H1 (cell line): Measurements from ENCODE around the gene PCNX1. TPM values are rescaled to one million over a fixed set of nuclear protein-coding genes. Genes with fewer than 3 reads are reported as not detected.

Experiments
- CTCF ChIA-PET: fragments of 300-600 bp; sonication (Branson Sonifier 250); formaldehyde crosslinking; loops from one replicate; lab custom pipeline; 2021; ENCODE audit not compliant: partially characterized antibody; lab: Charles Lee
- POLR2A ChIA-PET: fragments of 300-600 bp; sonication (Branson Sonifier 250); formaldehyde crosslinking; loops from one replicate; lab custom pipeline; 2021; ENCODE audit warnings: inconsistent platforms; ENCODE audit not compliant: partially characterized antibody; lab: Charles Lee
- DNase-seq, 2 experiments: peaks; one replicate each; pipeline versions ENCODE4 v3.0.0 to v3.0.0-alpha.2; 2010 to 2022; ENCODE audit warnings: low spot score in 2 of 2, low read depth in 1 of 2, mixed read lengths in 1 of 2
- FAIRE-seq: peaks from 2 replicates; lab custom pipeline; 2011; peaks lifted over from hg19 to GRCh38; lab: Jason Lieb, UNC
- H2AFZ ChIP-seq: 2 replicates; pipeline ENCODE4 v1.8.1; 2012; ENCODE audit warnings: low read length, inconsistent platforms
- H2AK5ac ChIP-seq: 2 replicates; pipeline ENCODE4 v1.6.1; 2013; ENCODE audit warnings: low read depth, low read length
- H2BK120ac ChIP-seq: replicated peaks from 2 replicates; pipeline ENCODE3; 2013; ENCODE audit warnings: low read depth, low read length, inconsistent platforms
- H2BK12ac ChIP-seq: 2 replicates; pipeline ENCODE4 v1.6.1; 2013; ENCODE audit warnings: low read depth, low read length
- H2BK15ac ChIP-seq: 2 replicates; pipeline ENCODE4 v1.6.1; 2013; ENCODE audit warnings: low read length
- H2BK20ac ChIP-seq: 2 replicates; pipeline ENCODE4 v1.6.1; 2013; ENCODE audit warnings: low read length
- H2BK5ac ChIP-seq: 2 replicates; pipeline ENCODE4 v1.6.1; 2013; ENCODE audit warnings: low read depth, low read length
- H3K14ac ChIP-seq: 2 replicates; pipeline ENCODE4 v1.6.1; 2013; ENCODE audit warnings: inconsistent platforms; ENCODE audit not compliant: insufficient read length
- H3K18ac ChIP-seq: 2 replicates; pipeline ENCODE4 v1.6.1; 2013; ENCODE audit warnings: low read length; ENCODE audit errors: extremely low read depth
- H3K23ac ChIP-seq: 2 replicates; pipeline ENCODE4 v1.6.1; 2013; ENCODE audit warnings: inconsistent platforms; ENCODE audit not compliant: insufficient read length
- H3K23me2 ChIP-seq: 2 replicates; pipeline ENCODE4 v1.6.1; 2013; ENCODE audit warnings: low read depth, low read length
- H3K27ac ChIP-seq: 2 replicates; pipeline ENCODE4 v1.6.1; 2011; ENCODE audit warnings: low read depth, low read length, inconsistent platforms
- H3K27me3 ChIP-seq, 4 experiments: replicated peaks in 1 of 4; 1 replicate in 1 of 4; 2 replicates in 3 of 4; pipeline versions ENCODE4 v1.6.1 to v1.8.1; 2011 to 2013; ENCODE audit warnings: low read length in 3 of 4, mild to moderate bottlenecking in 3 of 4, inconsistent platforms in 2 of 4, mixed read lengths in 2 of 4, moderate library complexity in 1 of 4; ENCODE audit not compliant: control insufficient read depth in 3 of 4, insufficient read depth in 3 of 4; ENCODE audit errors: extremely low read depth in 1 of 4
- H3K36me3 ChIP-seq, 4 experiments: 2 replicates each; pipeline versions ENCODE4 v1.6.1 to v1.8.1; 2011 to 2013; ENCODE audit warnings: mild to moderate bottlenecking in 4 of 4, low read length in 3 of 4, moderate library complexity in 2 of 4, control low read depth in 1 of 4, inconsistent platforms in 1 of 4; ENCODE audit not compliant: insufficient read depth in 4 of 4, control insufficient read depth in 2 of 4
- H3K4ac ChIP-seq: replicated peaks from 2 replicates; pipeline ENCODE3; 2013; ENCODE audit warnings: low read length, low read depth, mixed read lengths, inconsistent platforms; ENCODE audit not compliant: insufficient read length
- H3K4me1 ChIP-seq, 4 experiments: replicated peaks in 1 of 4; 1 replicate in 1 of 4; 2 replicates in 3 of 4; pipeline versions ENCODE4 v1.6.1 to v1.8.1; 2011 to 2013; ENCODE audit warnings: low read length in 3 of 4, inconsistent platforms in 2 of 4, mixed read lengths in 1 of 4; ENCODE audit not compliant: insufficient read depth in 4 of 4, control insufficient read depth in 3 of 4
- H3K4me2 ChIP-seq, 2 experiments: 2 replicates each; pipeline versions ENCODE4 v1.6.1 to v1.8.1; 2011 to 2013; ENCODE audit warnings: low read depth in 2 of 2, low read length in 2 of 2, control low read depth in 1 of 2, inconsistent platforms in 1 of 2, mild to moderate bottlenecking in 1 of 2; ENCODE audit not compliant: insufficient read depth in 1 of 2
- H3K4me3 ChIP-seq, 4 experiments: fragments of 200-600, 300-600 bp in 1 of 4; sonication (generic), shearing (Covaris generic), sonication (Bioruptor Twin) in 1 of 4; 2 replicates each; pipeline versions ENCODE4 v1.5.1 to v1.8.1; 2011 to 2016; ENCODE audit warnings: low read length in 4 of 4, low read depth in 3 of 4, control low read depth in 2 of 4, inconsistent platforms in 2 of 4, mild to moderate bottlenecking in 2 of 4, mixed read lengths in 1 of 4, moderate library complexity in 1 of 4; ENCODE audit not compliant: insufficient read depth in 2 of 4; ENCODE audit errors: extremely low read depth in 1 of 4
- H3K56ac ChIP-seq: replicated peaks from 2 replicates; pipeline ENCODE3; 2013; ENCODE audit warnings: low read depth, mild to moderate bottlenecking, mixed read lengths, low read length, inconsistent platforms; ENCODE audit not compliant: insufficient read length
- H3K79me1 ChIP-seq: 2 replicates; pipeline ENCODE4 v1.6.1; 2013; ENCODE audit warnings: low read depth, low read length, control low read depth
- H3K79me2 ChIP-seq, 2 experiments: 2 replicates each; pipeline versions ENCODE4 v1.6.1 to v1.8.1; 2012 to 2013; ENCODE audit warnings: low read length in 2 of 2, mild to moderate bottlenecking in 2 of 2, inconsistent platforms in 1 of 2; ENCODE audit not compliant: insufficient read depth in 2 of 2, control insufficient read depth in 1 of 2
- H3K9ac ChIP-seq, 4 experiments: replicated peaks in 1 of 4; 1 replicate in 1 of 4; 2 replicates in 3 of 4; pipeline versions ENCODE4 v1.6.1 to v1.8.1; 2011 to 2013; ENCODE audit warnings: low read depth in 3 of 4, low read length in 3 of 4, control low read depth in 2 of 4, mild to moderate bottlenecking in 2 of 4, moderate library complexity in 2 of 4, inconsistent platforms in 1 of 4; ENCODE audit errors: extremely low read depth in 1 of 4
- H3K9me3 ChIP-seq, 2 experiments: 2 replicates each; pipeline versions ENCODE4 v1.6.1 to v1.8.1; 2012 to 2013; ENCODE audit warnings: mild to moderate bottlenecking in 2 of 2, moderate library complexity in 2 of 2, control low read depth in 1 of 2, inconsistent platforms in 1 of 2, low read depth in 1 of 2, low read length in 1 of 2, mixed read lengths in 1 of 2; ENCODE audit not compliant: insufficient read depth in 2 of 2
- H4K20me1 ChIP-seq, 2 experiments: replicated peaks in 1 of 2; 2 replicates each; pipeline versions ENCODE3 to v1.8.1; 2011 to 2013; ENCODE audit warnings: inconsistent platforms in 2 of 2, low read length in 2 of 2, mild to moderate bottlenecking in 1 of 2; ENCODE audit not compliant: insufficient read depth in 2 of 2, control insufficient read depth in 1 of 2
- H4K5ac ChIP-seq: 2 replicates; pipeline ENCODE4 v1.6.1; 2013; ENCODE audit warnings: low read length, low read depth, mixed read lengths, inconsistent platforms; ENCODE audit not compliant: insufficient read length
- H4K8ac ChIP-seq: 2 replicates; pipeline ENCODE4 v1.8.0; 2013; ENCODE audit warnings: mild to moderate bottlenecking, moderate library complexity, low read length, inconsistent platforms; ENCODE audit not compliant: insufficient read depth; ENCODE audit errors: extremely low read depth
- H4K91ac ChIP-seq: replicated peaks from 2 replicates; pipeline ENCODE3; 2013; ENCODE audit warnings: low read length, mixed read lengths, inconsistent platforms; ENCODE audit not compliant: insufficient read length
- EP300 ChIP-seq, 2 experiments: IDR thresholded peaks; 1 replicate in 1 of 2; 2 replicates in 1 of 2; pipeline ENCODE4 v1.6.1; 2011 to 2012; ENCODE audit warnings: low read depth in 2 of 2, low read length in 2 of 2, mild to moderate bottlenecking in 2 of 2, borderline replicate concordance in 1 of 2, inconsistent platforms in 1 of 2, moderate library complexity in 1 of 2
- JUN ChIP-seq: IDR thresholded peaks from 2 replicates; pipeline ENCODE4 v1.6.1; 2011; ENCODE audit warnings: low read depth, mild to moderate bottlenecking, improper control_type of control experiment, low read length
- RAD21 ChIP-seq, 2 experiments: IDR thresholded peaks in 1 of 2; conservative IDR thresholded peaks in 1 of 2; 2 replicates each; pipeline ENCODE4 v1.6.1; 2011; ENCODE audit warnings: low read depth in 2 of 2, low read length in 2 of 2, improper control_type of control experiment in 1 of 2, inconsistent platforms in 1 of 2, mild to moderate bottlenecking in 1 of 2, moderate library complexity in 1 of 2
- TBP ChIP-seq: IDR thresholded peaks from 2 replicates; pipeline ENCODE4 v1.6.1; 2011; ENCODE audit warnings: low read depth, low read length, improper control_type of control experiment
- WGBS, 2 experiments: shearing (Covaris generic) in 1 of 2; methylation state at CpG; one replicate each; pipeline versions ENCODE4 v1.1.6 to v1.1.7; 2013 to 2015; ENCODE audit warnings: low lambda C conversion rate in 2 of 2, mixed read lengths in 2 of 2, inconsistent platforms in 1 of 2, low coverage in 1 of 2, missing lambda C conversion rate in 1 of 2; ENCODE audit not compliant: insufficient replicate concordance in 2 of 2, insufficient coverage in 1 of 2, insufficient read length in 1 of 2; ENCODE audit errors: extremely low coverage in 1 of 2, missing lambda C conversion rate in 1 of 2; 5-methylcytosine and 5-hydroxymethylcytosine counted together
- polyA plus RNA-seq, 7 experiments: library from polyadenylated mRNA; depleted of rRNA in 3 of 7; stranded (reverse) in 5 of 7; unstranded in 2 of 7; fragments of >200 nt in 5 of 7; fragments of 200-250 nt in 2 of 7; gene quantifications; 1 replicate in 5 of 7; 2 replicates in 1 of 7; 4 replicates in 1 of 7; pipeline versions ENCODE4 v1.2.1 to v1.2.3, GENCODE V29; 2011 to 2013; ENCODE audit warnings: missing spikeins in 2 of 7, mixed read lengths in 2 of 7
- total RNA-seq: library from RNA; stranded (reverse); fragmentation: NEBNext Ultra II Directional; extraction: Animal tissue kit (Norgen Biotek cat#: 25700); gene quantifications from 2 replicates; pipeline ENCODE4 v1.2.1, GENCODE V29; 2021
- TF ChIP-seq, protein P1 (sequence below), 3 experiments: IDR thresholded peaks; 1 replicate in 2 of 3; 2 replicates in 1 of 3; pipeline versions ENCODE4 v1.5.1 to v1.6.1; 2011; ENCODE audit warnings: low read length in 3 of 3, mild to moderate bottlenecking in 3 of 3, inconsistent platforms in 2 of 3, low read depth in 1 of 3, moderate library complexity in 1 of 3; ENCODE audit not compliant: insufficient read depth in 1 of 3; ENCODE audit errors: control extremely low read depth in 1 of 3

The PCNX1 gene
- total and polyA plus RNA-seq, 2 of the 8 experiments (the other 6 are each of a cell fraction or from before 2014, with no cell fraction given) = 37.7 to 53.2 TPM

DNA sequence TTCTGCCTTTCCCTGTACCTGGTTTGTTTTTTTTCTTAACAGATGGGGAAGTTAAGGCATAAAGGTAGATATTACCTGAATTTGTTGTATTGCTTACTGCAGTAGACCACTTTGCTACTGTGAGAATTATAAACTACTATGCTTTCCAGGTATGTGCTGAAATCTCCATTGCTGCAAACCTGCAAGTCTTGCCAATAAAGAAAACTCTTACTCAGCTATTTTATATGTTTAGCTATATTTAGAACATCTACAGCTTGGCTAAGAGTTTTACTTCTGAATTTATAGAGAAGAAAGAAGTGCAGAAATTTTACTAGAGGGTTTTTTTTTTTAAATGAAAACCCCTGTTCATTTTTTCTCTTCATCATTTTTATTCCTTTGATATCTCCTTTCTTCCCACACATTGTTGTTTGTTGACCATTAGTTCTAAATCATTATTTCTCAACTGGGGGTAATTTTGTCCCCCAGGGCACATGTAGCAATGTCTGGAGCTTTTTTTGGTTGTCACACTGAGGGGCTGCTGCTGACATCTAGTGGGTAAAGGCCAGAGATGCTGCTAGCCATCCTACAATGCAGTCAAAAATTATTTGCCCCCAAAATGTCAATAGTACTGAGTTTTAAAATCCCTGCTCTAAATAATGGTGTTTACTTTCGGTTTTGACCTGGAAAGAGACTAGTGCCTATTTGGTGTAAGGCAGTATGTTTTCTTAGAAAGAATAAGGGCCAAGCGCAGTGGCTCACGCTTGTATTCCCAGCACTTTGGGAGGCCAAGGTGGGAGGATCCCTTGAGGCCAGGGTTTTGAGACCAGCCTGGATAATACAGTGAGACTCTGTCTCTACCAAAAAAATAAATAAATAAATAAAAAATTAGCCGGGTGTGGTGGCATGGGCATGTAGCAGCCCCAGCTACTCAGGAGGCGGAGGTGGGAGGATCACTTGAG lies 48.6 kb downstream of the PCNX1 start:
- POLR2A ChIA-PET = interaction anchor here (0.6 to 0.8 kb wide), 2 partner anchors 9 to 67 kb away, joined by 3 read pairs; no protein-coding TSS in a partner anchor
- CTCF ChIA-PET = interaction anchor here (0.6 to 4.4 kb wide), 16 partner anchors 11 to 360 kb away, joined by 3 to 39 read pairs (median 4); partner anchors contain the start of gene PCNX1
- peaks cover 0 to 11% (median 0%) of the 10 kb centered on the region in 4 experiments; a peak in 1 of 8 replicates for H3K36me3 ChIP-seq
- H3K23me2 ChIP-seq = no peaks in the 10 kb centered on the region
- H4K91ac ChIP-seq = no peak overlapping the region
- no peak overlapping the region for H3K4me3 ChIP-seq
- H3K56ac ChIP-seq = no peak overlapping the region
- H3K4me2 ChIP-seq = no peak overlapping the region
- no peaks in the 10 kb centered on the region for H3K27me3 ChIP-seq
- no peak overlapping the region for H3K14ac ChIP-seq
- no peak overlapping the region for H2AFZ ChIP-seq
- H3K27ac ChIP-seq = no peak overlapping the region
- H2BK20ac ChIP-seq = no peak overlapping the region
- peak; percentile 77 to 79 for TF ChIP-seq RAD21 (IDR thresholded peaks at IDR 0.05 in 1 of 2, conservative IDR thresholded peaks at IDR 0.05 in 1 of 2; ENCODE audit: low read depth in 2 of 2, low read length in 2 of 2)
- TF ChIP-seq, protein P1, sequence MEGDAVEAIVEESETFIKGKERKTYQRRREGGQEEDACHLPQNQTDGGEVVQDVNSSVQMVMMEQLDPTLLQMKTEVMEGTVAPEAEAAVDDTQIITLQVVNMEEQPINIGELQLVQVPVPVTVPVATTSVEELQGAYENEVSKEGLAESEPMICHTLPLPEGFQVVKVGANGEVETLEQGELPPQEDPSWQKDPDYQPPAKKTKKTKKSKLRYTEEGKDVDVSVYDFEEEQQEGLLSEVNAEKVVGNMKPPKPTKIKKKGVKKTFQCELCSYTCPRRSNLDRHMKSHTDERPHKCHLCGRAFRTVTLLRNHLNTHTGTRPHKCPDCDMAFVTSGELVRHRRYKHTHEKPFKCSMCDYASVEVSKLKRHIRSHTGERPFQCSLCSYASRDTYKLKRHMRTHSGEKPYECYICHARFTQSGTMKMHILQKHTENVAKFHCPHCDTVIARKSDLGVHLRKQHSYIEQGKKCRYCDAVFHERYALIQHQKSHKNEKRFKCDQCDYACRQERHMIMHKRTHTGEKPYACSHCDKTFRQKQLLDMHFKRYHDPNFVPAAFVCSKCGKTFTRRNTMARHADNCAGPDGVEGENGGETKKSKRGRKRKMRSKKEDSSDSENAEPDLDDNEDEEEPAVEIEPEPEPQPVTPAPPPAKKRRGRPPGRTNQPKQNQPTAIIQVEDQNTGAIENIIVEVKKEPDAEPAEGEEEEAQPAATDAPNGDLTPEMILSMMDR (IDR thresholded peaks at IDR 0.05; ENCODE audit: control extremely low read depth in 1 of 3, insufficient read depth in 1 of 3, low read depth in 1 of 3, low read length in 3 of 3) = peak; percentile 27 to 63 (median 60)
- TF ChIP-seq TBP = no peak
- TF ChIP-seq JUN = no peak
- TF ChIP-seq EP300 (IDR thresholded peaks at IDR 0.05; ENCODE audit: borderline replicate concordance in 1 of 2, low read depth in 2 of 2, low read length in 2 of 2) = no peak
- TF ChIP-seq, all 59 proteins: peak for 2
- Histone ChIP-seq H3K23ac (no peak overlapping the region), H2BK12ac (no peak overlapping the region), H2BK5ac (no peak overlapping the region), H2BK15ac (no peak overlapping the region), H3K79me2 (peaks cover 0 to 18% of the 10 kb centered on the region in 2 experiments; a peak in 2 of 4 replicates), H3K4ac (no peak overlapping the region), H4K8ac (no peak overlapping the region), H2AK5ac (no peak overlapping the region), H2BK120ac (no peak overlapping the region), H4K20me1 (no peaks in the 10 kb centered on the region), H3K9ac (no peak overlapping the region), H3K9me3 (no peaks in the 10 kb centered on the region; a peak in 1 of 4 replicates), H3K79me1 (no peaks in the 10 kb centered on the region), H4K5ac (no peak overlapping the region), H3K18ac (no peak overlapping the region), H3K4me1 (no peaks in the 10 kb centered on the region)
- WGBS, 2 experiments = 87% methylated on average over 5 of the region's 5 CpGs; no CpG with 5 or more reads in 1 of the 2 experiments
- FAIRE-seq (no peak), DNase-seq (no peak)
